ENCODE data around the gene ABCC4.

GRCh38 chr13:95111608-95112007 lies 189.6 kb downstream of the ABCC4 start:
- TF ChIP-seq SUZ12 (IDR thresholded peaks at IDR 0.05) (no peak), FOXA1 (IDR thresholded peaks at IDR 0.05) (no peak), HDGF (IDR thresholded peaks at IDR 0.05; ENCODE audit: borderline replicate concordance) (no peak), TARDBP (IDR thresholded peaks at IDR 0.05) (no peak), LEF1 (IDR thresholded peaks at IDR 0.05; ENCODE audit: borderline replicate concordance) (no peak), SP1 (IDR thresholded peaks at IDR 0.05) (no peak)

All from HEK293T (cell line).